Natural killer cell (primary cell): ENCODE results near the gene XCL2. TPM values are rescaled to one million over a fixed set of nuclear protein-coding genes. Genes with fewer than 3 reads are reported as not detected.
A peak's percentile ranks its signal among the peaks of the same experiment; 100 is the strongest.

ENCODE experiments used
- ATAC-seq, 3 donors: fragments of 150-1000 bp in 2 of 3; fragments of 200-7000 bp in 1 of 3; cut with Tn5 transposase; 1 replicate in 1 of 3; 2 replicates in 2 of 3; pipeline ENCODE4 v1.10.0; 2021; ENCODE audit warnings: mild to moderate bottlenecking in 2 of 3, moderate library complexity in 2 of 3
- DNase-seq, 2 donors: peaks; one replicate each; pipeline versions ENCODE4 v3.0.0 to v3.0.0-alpha.2; 2013 to 2021; ENCODE audit warnings: mixed read lengths in 1 of 2
- H3K27ac ChIP-seq: one replicate; pipeline ENCODE4 v1.5.1; 2013; ENCODE audit warnings: mild to moderate bottlenecking, low read length
- H3K27me3 ChIP-seq: one replicate; pipeline ENCODE4 v1.6.1; 2013; ENCODE audit warnings: low read length; ENCODE audit not compliant: control insufficient read depth, insufficient read depth
- H3K36me3 ChIP-seq: one replicate; pipeline ENCODE4 v1.6.1; 2013; ENCODE audit warnings: low read length; ENCODE audit not compliant: control insufficient read depth, insufficient read depth
- H3K4me1 ChIP-seq: one replicate; pipeline ENCODE4 v1.6.1; 2013; ENCODE audit warnings: low read length; ENCODE audit not compliant: control insufficient read depth, insufficient read depth
- H3K4me3 ChIP-seq: one replicate; pipeline ENCODE4 v1.5.1; 2013; ENCODE audit warnings: low read length
- H3K9me3 ChIP-seq: one replicate; pipeline ENCODE4 v1.6.1; 2013; ENCODE audit warnings: low read length; ENCODE audit not compliant: control insufficient read depth, insufficient read depth
- H3K27ac Mint-ChIP-seq, 2 donors: one replicate each; pipeline ENCODE4 v1.8.0; 2022; ENCODE audit warnings: mild to moderate bottlenecking in 2 of 2, mixed read lengths in 2 of 2, moderate library complexity in 1 of 2
- H3K27me3 Mint-ChIP-seq, 2 donors: one replicate each; pipeline ENCODE4 v1.8.0; 2022; ENCODE audit warnings: low read depth in 2 of 2, mixed read lengths in 2 of 2
- H3K36me3 Mint-ChIP-seq: one replicate; pipeline ENCODE4 v1.8.0; 2022; ENCODE audit warnings: mixed read lengths
- H3K4me1 Mint-ChIP-seq, 2 donors: one replicate each; pipeline ENCODE4 v1.8.0; 2022; ENCODE audit warnings: mixed read lengths in 2 of 2
- H3K4me3 Mint-ChIP-seq: one replicate; pipeline ENCODE4 v1.8.0; 2022; ENCODE audit warnings: mild to moderate bottlenecking, moderate library complexity, mixed read lengths
- H3K9me3 Mint-ChIP-seq, 2 donors: one replicate each; pipeline ENCODE4 v1.8.0; 2022; ENCODE audit warnings: mixed read lengths in 2 of 2
- WGBS: methylation state at CpG from one replicate; pipeline ENCODE4 v1.1.7; 2013; ENCODE audit warnings: missing lambda C conversion rate; ENCODE audit not compliant: insufficient coverage; 5-methylcytosine and 5-hydroxymethylcytosine counted together
- intact Hi-C: fragments of 100-400 bp; cut with micrococcal nuclease; formaldehyde crosslinking; loops from one replicate; pipeline ENCODE4 v1.14.2; 2022
- total RNA-seq, 4 donors: library from RNA; stranded (reverse); fragments of 120-200 nt in 1 of 4; gene quantifications; one replicate each; pipeline versions ENCODE4 v1.2.3 to v1.2.4, GENCODE V29; 2013 to 2022
- TF ChIP-seq, protein P1 (sequence below): fragments of 200-600 bp; IDR thresholded peaks from one replicate; pipeline ENCODE4 v1.8.0; 2022; ENCODE audit warnings: antibody characterized with exemption

The XCL2 gene
- total RNA-seq, 3 donors from 2014 or later (not counting 1 experiment from before 2014, with no cell fraction given), result 32.6 to 110 (median 92.9) TPM

DNA sequence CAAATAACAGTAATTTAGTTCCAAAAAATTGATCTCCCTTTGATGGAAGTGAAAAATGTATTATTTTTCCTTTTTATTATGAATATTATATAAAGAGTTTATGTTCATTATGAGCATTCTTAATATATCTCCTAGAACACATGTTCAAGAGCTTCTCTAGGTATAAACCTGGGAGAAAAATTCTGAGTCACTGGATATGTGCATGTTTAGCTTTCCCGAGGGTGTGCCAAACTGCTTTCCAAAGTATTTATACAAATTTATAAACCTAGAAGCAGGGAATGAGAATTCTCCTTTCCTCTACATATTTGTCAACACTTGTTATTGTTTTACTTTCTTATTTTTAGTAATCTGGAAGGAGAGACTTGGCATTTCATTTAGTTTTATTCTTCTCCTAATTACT is 25.0 kb downstream of the XCL2 start:
- intact Hi-C loops, result no loop called here
- Mint-ChIP-seq H3K9me3 (peaks cover 3% of the 10 kb centered on the region in 2 donors), H3K4me1 (peaks cover 70 to 72% of the 10 kb centered on the region in 2 donors), H3K27me3 (no peaks in the 10 kb centered on the region), H3K4me3 (no peak overlapping the region), H3K36me3 (peaks cover 9% of the 10 kb centered on the region), H3K27ac (peak overlapping the region in 1 of 2 donors; percentile 98)
- WGBS, result no CpG with 5 or more reads among the region's 1 CpG
- H3K27me3 ChIP-seq, result no peaks in the 10 kb centered on the region
- ATAC-seq, result no peak
- TF ChIP-seq, protein P1, sequence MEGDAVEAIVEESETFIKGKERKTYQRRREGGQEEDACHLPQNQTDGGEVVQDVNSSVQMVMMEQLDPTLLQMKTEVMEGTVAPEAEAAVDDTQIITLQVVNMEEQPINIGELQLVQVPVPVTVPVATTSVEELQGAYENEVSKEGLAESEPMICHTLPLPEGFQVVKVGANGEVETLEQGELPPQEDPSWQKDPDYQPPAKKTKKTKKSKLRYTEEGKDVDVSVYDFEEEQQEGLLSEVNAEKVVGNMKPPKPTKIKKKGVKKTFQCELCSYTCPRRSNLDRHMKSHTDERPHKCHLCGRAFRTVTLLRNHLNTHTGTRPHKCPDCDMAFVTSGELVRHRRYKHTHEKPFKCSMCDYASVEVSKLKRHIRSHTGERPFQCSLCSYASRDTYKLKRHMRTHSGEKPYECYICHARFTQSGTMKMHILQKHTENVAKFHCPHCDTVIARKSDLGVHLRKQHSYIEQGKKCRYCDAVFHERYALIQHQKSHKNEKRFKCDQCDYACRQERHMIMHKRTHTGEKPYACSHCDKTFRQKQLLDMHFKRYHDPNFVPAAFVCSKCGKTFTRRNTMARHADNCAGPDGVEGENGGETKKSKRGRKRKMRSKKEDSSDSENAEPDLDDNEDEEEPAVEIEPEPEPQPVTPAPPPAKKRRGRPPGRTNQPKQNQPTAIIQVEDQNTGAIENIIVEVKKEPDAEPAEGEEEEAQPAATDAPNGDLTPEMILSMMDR, result no peak
- H3K4me3 ChIP-seq, result no peak overlapping the region
- H3K9me3 ChIP-seq, result no peaks in the 10 kb centered on the region
- H3K27ac ChIP-seq, result peak overlapping the region; percentile 20
- no peak for DNase-seq
- H3K4me1 ChIP-seq, result peaks cover 43% of the 10 kb centered on the region
- no peaks in the 10 kb centered on the region for H3K36me3 ChIP-seq

DNA sequence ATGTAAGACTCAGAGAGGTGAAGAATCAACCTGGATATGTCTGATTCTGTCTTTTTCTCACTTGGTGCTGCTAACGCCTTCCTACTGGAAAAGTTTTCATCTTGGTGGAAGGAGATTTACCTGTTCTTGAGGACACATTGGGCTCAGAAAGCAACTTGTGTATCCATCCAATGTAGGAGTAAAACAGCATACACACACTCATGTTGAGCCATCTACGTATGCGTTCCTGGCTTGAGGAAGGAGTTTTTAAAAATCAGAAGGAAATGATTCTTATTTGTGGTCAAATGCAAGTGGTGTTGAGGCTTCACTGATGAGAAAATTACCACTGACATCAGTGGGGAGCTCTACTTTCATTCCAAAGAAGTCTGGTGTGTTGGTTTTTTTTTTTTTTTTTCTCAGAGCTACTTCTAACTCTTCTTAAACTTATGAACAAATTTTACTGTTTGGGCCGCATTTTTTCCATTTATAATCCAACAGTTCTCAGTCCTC is 25.6 kb downstream of the XCL2 start:
- WGBS, result 28% methylated on average over 3 of the region's 4 CpGs
- Histone ChIP-seq H3K4me1 (peaks cover 45% of the 10 kb centered on the region), H3K27me3 (no peaks in the 10 kb centered on the region), H3K9me3 (no peaks in the 10 kb centered on the region), H3K36me3 (no peaks in the 10 kb centered on the region), H3K4me3 (no peak overlapping the region), H3K27ac (peak overlapping the region; percentile 16)
- H3K4me3 Mint-ChIP-seq, result peak overlapping the region; percentile 45
- TF ChIP-seq, protein P1, result no peak
- H3K9me3 Mint-ChIP-seq, result peaks cover 3% of the 10 kb centered on the region in 2 donors
- intact Hi-C loops, result no loop called here
- peaks cover 72 to 73% of the 10 kb centered on the region in 2 donors for H3K4me1 Mint-ChIP-seq
- DNase-seq, result peak in 1 of 2 donors; percentile 44
- H3K27me3 Mint-ChIP-seq, result no peaks in the 10 kb centered on the region
- peak overlapping the region; percentile 61 for H3K27ac Mint-ChIP-seq
- no peak for ATAC-seq
- peaks cover 6% of the 10 kb centered on the region for H3K36me3 Mint-ChIP-seq

DNA sequence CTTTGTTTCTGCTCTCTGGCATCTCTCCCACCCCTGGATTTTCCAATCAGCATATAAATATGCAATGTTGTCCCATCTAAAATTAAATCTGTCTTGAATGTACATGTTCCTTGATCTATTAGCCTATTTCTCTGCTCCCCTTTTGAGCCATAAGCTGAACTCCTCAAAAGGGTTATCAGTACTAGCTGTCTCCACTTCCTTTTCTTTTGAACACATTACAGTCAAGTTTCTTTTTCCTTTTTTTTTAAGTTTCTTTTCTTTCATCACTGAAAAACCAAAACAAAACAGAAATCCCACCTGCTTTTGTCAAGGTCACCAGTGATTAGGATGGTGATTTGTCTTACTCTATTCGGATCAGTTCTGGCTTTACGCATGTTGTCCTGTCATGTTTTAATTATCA is 29.3 kb downstream of the XCL2 start:
- Mint-ChIP-seq H3K27me3 (no peaks in the 10 kb centered on the region), H3K36me3 (no peaks in the 10 kb centered on the region), H3K9me3 (no peaks in the 10 kb centered on the region), H3K4me1 (peaks cover 76% of the 10 kb centered on the region in 2 donors), H3K4me3 (peak overlapping the region; percentile 69), H3K27ac (peak overlapping the region; percentile 87 to 93)
- H3K4me1 ChIP-seq, result peaks cover 58% of the 10 kb centered on the region
- no peaks in the 10 kb centered on the region for H3K27me3 ChIP-seq
- intact Hi-C loops, result loop anchor here (5.0 kb wide), 2 partner anchors 43 to 152 kb away; no protein-coding TSS in a partner anchor
- TF ChIP-seq, protein P1, result no peak
- peak in 1 of 2 donors; percentile 32 for DNase-seq
- ATAC-seq, result no peak
- H3K27ac ChIP-seq, result peak overlapping the region; percentile 80
- WGBS, result 56% methylated on average over 2 of the region's 2 CpGs
- H3K9me3 ChIP-seq, result no peaks in the 10 kb centered on the region
- H3K4me3 ChIP-seq, result no peak overlapping the region
- no peaks in the 10 kb centered on the region for H3K36me3 ChIP-seq
